Measurements from ENCODE around the gene TANC1. TPM values are rescaled to one million over a fixed set of nuclear protein-coding genes. Genes with fewer than 3 reads are reported as not detected.

Gene TANC1
- total and polyA plus RNA-seq, 2 of the 4 experiments (the other 2 are of a cell fraction), result 10.2 to 12.9 TPM

DNA sequence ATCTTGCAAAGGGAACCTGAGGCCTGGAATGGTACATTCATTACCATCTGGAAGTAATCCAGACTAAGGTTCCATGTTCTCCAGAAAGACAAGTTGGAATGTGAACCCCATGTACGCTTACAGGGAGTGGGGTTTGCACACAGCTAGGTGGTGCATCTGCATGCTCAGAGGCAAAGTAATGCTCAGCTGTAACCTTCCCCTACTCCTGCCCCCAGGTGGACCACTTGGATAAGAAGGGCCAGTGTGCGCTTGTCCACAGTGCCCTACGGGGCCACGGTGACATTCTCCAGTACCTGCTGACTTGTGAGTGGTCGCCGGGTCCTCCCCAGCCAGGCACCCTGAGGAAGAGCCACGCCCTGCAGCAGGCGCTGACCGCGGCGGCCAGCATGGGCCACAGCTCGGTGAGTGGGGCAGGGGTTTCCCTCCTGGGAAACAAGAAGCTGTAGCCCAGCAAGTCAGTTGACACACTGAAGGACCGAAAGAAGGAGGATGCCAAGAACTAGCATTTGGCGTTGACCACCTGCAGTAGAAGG lies 228.0 kb downstream of the TANC1 start:
- POLR2A ChIA-PET (ENCODE audit: unreplicated experiment), result no interaction called here
- no peak overlapping the region for H3K4me3 ChIP-seq (ENCODE audit: insufficient read depth, low read depth, low read length)
- TF ChIP-seq FOS (IDR thresholded peaks at IDR 0.05; ENCODE audit: low read depth, low read length), result no peak
- TF ChIP-seq RAD21 (IDR thresholded peaks at IDR 0.05; ENCODE audit: low read length), result no peak
- no peak for TF ChIP-seq MXI1 (IDR thresholded peaks at IDR 0.05; ENCODE audit: borderline replicate concordance, low read depth, low read length)
- no peak for TF ChIP-seq BHLHE40 (IDR thresholded peaks at IDR 0.05; ENCODE audit: low read depth, low read length)
- 100% methylated on average over 3 of the region's 14 CpGs; no CpG with 5 or more reads in 1 of the 2 experiments for WGBS, 2 experiments (ENCODE audit: extremely low coverage in 2 of 2, insufficient read length in 1 of 2)
- no peak overlapping the region for H2BK120ac ChIP-seq (ENCODE audit: low read depth, low read length)
- H3K4ac ChIP-seq (ENCODE audit: low read depth, low read length), result no peak overlapping the region
- H3K18ac ChIP-seq (ENCODE audit: low read depth, low read length), result no peak overlapping the region
- dilution Hi-C loops (cut with HindIII; ENCODE audit: low sequenced_read_pairs, unreplicated experiment) (no loop called here), in situ Hi-C loops (cut with MboI; ENCODE audit: low sequenced_read_pairs) (no loop called here), intact Hi-C loops (cut with micrococcal nuclease) (no loop called here)
- H3K14ac ChIP-seq (replicated peaks; ENCODE audit: low read depth, low read length), result no peak overlapping the region
- peaks cover 0 to 3% of the 10 kb centered on the region in 2 experiments; a peak in 1 of 4 replicates for H3K79me1 ChIP-seq (ENCODE audit: low read depth in 1 of 2, low read length in 2 of 2)
- peaks cover 6% of the 10 kb centered on the region for H3K4me1 ChIP-seq (ENCODE audit: control insufficient read depth, insufficient read depth, low read length)
- no peak overlapping the region for H3K9ac ChIP-seq (ENCODE audit: low read depth, low read length)
- H4K20me1 ChIP-seq (ENCODE audit: insufficient read depth, low read length), result no peaks in the 10 kb centered on the region
- H4K91ac ChIP-seq (ENCODE audit: insufficient read depth, low read depth, low read length), result no peak overlapping the region
- no peak overlapping the region for H2AFZ ChIP-seq (replicated peaks; ENCODE audit: low read length, poor library complexity)
- no peak overlapping the region for H2AK5ac ChIP-seq (ENCODE audit: low read depth, low read length)
- no peak overlapping the region for H2BK20ac ChIP-seq (ENCODE audit: low read depth, low read length)
- H3K27ac ChIP-seq (ENCODE audit: insufficient read depth, low read length), result no peak overlapping the region
- no peak overlapping the region for H3K4me2 ChIP-seq (ENCODE audit: low read depth, low read length)
- no peaks in the 10 kb centered on the region for H3K9me3 ChIP-seq (ENCODE audit: control insufficient read depth, insufficient read depth, low read length)
- H3K56ac ChIP-seq (ENCODE audit: extremely low read depth, insufficient read depth, low read length), result no peak overlapping the region
- no peak overlapping the region for H2BK5ac ChIP-seq (ENCODE audit: low read depth, low read length, poor library complexity, severe bottlenecking)
- H3K9me1 ChIP-seq (ENCODE audit: insufficient read depth, low read length), result peaks cover 17% of the 10 kb centered on the region
- no peak overlapping the region for H2BK15ac ChIP-seq (ENCODE audit: low read depth, low read length)
- DNase-seq (no peak), ATAC-seq (ENCODE audit: low read depth) (no peak)
- no peak overlapping the region for H4K5ac ChIP-seq (ENCODE audit: low read depth, low read length)
- BruUV-seq (replicated peaks), result no TSS peak
- CTCF ChIA-PET, result no interaction called here
- peaks cover 32% of the 10 kb centered on the region for H3K36me3 ChIP-seq (ENCODE audit: control insufficient read depth, insufficient read depth, low read length)
- no peaks in the 10 kb centered on the region for H3K27me3 ChIP-seq (ENCODE audit: control insufficient read depth, insufficient read depth, low read length)
- H2AK9ac ChIP-seq (replicated peaks; ENCODE audit: low read depth, low read length, poor library complexity), result no peak overlapping the region
- no peak overlapping the region for H3K23ac ChIP-seq (ENCODE audit: low read depth, low read length)
- H4K8ac ChIP-seq (ENCODE audit: low read depth in 2 of 2, low read length in 2 of 2), result no peak overlapping the region

Measured in IMR-90 (cell line).